ENCODE data around the gene ACBD6.

DNA sequence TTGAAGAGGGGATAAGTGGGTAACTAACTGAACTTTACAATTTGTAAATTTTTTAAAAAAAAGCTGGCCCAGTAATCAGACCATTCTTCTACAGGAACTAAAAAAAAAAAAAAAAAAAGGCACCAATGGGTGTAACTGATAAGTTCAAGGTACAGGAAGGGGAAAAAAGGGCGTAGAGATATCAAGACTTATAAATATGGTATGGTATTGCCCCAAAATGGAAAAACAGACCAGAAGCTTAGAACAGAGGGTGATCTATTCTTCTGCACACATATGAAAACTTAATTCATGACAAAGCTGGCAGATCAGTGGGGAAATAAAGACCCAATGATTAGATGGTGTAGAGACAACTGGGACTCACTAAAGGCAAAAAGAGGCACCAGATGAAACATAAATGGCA lies 213.4 kb downstream of the ACBD6 start:
- no peak for TF ChIP-seq CTCF (IDR thresholded peaks at IDR 0.05)
- no peak for TF ChIP-seq EZH2 (IDR thresholded peaks at IDR 0.05; ENCODE audit: borderline replicate concordance, insufficient read depth, low read depth, low read length, poor library complexity, severe bottlenecking)

Data from B cell (primary cell).